ENCODE data around the gene UBFD1. TPM values are rescaled to one million over a fixed set of nuclear protein-coding genes. Genes with fewer than 3 reads are reported as not detected.
"Not testable (repeated sequence)": the region's sequence is repeated elsewhere in the genome, so short reads cannot be mapped to it uniquely, and the experiment has no call there.

UBFD1 gene
- total RNA-seq, 1 experiment from 2014 or later, result 125 TPM

DNA sequence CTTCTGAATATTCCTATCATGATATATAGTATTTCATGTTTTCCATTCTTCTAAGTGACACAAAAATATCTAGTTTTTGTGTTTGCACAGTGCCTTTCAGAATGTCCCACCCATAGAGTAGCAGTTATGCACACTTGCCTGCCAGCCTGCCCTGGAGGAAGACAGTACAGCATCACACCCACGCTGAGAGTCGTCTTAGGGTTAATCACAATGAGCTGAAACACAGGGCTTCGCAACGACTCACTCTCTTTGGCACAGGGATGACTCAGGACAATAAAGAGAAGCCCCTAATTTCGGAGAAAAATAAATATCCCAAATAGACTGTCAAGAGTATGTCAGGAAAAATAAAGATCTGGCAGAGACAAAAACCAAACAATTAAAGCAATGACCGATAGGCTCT is 50.2 kb downstream of the UBFD1 start:
- TF ChIP-seq, protein P1, sequence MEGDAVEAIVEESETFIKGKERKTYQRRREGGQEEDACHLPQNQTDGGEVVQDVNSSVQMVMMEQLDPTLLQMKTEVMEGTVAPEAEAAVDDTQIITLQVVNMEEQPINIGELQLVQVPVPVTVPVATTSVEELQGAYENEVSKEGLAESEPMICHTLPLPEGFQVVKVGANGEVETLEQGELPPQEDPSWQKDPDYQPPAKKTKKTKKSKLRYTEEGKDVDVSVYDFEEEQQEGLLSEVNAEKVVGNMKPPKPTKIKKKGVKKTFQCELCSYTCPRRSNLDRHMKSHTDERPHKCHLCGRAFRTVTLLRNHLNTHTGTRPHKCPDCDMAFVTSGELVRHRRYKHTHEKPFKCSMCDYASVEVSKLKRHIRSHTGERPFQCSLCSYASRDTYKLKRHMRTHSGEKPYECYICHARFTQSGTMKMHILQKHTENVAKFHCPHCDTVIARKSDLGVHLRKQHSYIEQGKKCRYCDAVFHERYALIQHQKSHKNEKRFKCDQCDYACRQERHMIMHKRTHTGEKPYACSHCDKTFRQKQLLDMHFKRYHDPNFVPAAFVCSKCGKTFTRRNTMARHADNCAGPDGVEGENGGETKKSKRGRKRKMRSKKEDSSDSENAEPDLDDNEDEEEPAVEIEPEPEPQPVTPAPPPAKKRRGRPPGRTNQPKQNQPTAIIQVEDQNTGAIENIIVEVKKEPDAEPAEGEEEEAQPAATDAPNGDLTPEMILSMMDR (IDR thresholded peaks at IDR 0.05; ENCODE audit: unreplicated experiment), result no peak
- no peak for DNase-seq
- H3K4me1 Mint-ChIP-seq (ENCODE audit: low read depth, unreplicated experiment), result no peaks in the 10 kb centered on the region
- no TSS peak for BruUV-seq (replicated peaks)
- H3K4me3 Mint-ChIP-seq (ENCODE audit: low read depth, unreplicated experiment), result no peak overlapping the region
- H3K27ac Mint-ChIP-seq (ENCODE audit: unreplicated experiment), result no peak overlapping the region
- H3K27me3 Mint-ChIP-seq (ENCODE audit: unreplicated experiment), result no peaks in the 10 kb centered on the region
- intact Hi-C loops (cut with micrococcal nuclease; ENCODE audit: unreplicated experiment), result no loop called here
- H3K36me3 Mint-ChIP-seq (ENCODE audit: insufficient read depth, unreplicated experiment), result peaks cover 24% of the 10 kb centered on the region
- CTCF ChIA-PET, result no interaction called here
- H3K9me3 Mint-ChIP-seq (ENCODE audit: low read depth, unreplicated experiment), result no peaks in the 10 kb centered on the region

DNA sequence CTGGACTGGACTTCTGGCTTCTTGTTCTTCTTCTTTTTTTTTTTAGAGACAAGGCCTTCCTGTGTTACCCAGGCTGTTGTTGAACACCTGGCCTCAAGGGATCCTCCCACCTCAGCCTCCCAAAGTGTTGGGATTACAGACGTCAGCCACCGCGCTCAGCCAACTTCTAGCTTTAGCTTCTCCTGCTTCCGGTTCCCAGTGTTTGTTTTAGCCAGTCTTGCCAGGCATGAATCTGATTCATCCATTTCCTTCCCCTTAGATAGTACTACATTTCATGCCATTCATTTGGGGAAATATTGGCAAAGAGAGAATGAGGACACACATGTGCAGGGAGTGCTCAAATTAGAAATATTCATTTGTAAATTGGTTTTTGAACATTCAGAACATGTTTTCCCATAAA is 50.7 kb downstream of the UBFD1 start:
- CTCF ChIA-PET, result no interaction called here
- H3K27ac Mint-ChIP-seq (ENCODE audit: unreplicated experiment), result no peak overlapping the region
- no peak for DNase-seq
- no peaks in the 10 kb centered on the region for H3K9me3 Mint-ChIP-seq (ENCODE audit: low read depth, unreplicated experiment)
- H3K36me3 Mint-ChIP-seq (ENCODE audit: insufficient read depth, unreplicated experiment), result peaks cover 26% of the 10 kb centered on the region
- intact Hi-C loops (cut with micrococcal nuclease; ENCODE audit: unreplicated experiment), result no loop called here
- no peak overlapping the region for H3K4me3 Mint-ChIP-seq (ENCODE audit: low read depth, unreplicated experiment)
- BruUV-seq (replicated peaks), result no TSS peak
- TF ChIP-seq, protein P1 (IDR thresholded peaks at IDR 0.05; ENCODE audit: unreplicated experiment), result no peak
- no peaks in the 10 kb centered on the region for H3K27me3 Mint-ChIP-seq (ENCODE audit: unreplicated experiment)
- H3K4me1 Mint-ChIP-seq (ENCODE audit: low read depth, unreplicated experiment), result no peaks in the 10 kb centered on the region

DNA sequence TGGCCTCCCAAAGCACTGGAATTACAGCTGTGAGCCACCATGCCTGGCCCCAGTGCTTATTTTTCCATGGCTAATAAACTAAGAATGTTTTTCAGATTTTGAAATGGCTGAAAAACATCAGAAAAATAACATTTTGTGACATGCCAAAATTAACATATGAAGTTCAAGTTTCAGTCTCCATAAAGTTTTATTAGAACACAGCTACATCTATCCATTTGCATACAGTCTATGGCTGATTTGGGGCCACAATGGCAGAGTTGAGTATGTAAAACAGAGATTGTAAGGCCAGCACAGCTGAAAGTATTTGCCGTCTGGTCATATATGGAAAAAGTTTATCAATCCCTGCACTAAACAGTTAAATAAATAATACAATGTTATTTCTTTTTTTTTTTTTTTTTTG is 52.4 kb downstream of the UBFD1 start:
- peaks cover 27% of the 10 kb centered on the region for H3K36me3 Mint-ChIP-seq (ENCODE audit: insufficient read depth, unreplicated experiment)

DNA sequence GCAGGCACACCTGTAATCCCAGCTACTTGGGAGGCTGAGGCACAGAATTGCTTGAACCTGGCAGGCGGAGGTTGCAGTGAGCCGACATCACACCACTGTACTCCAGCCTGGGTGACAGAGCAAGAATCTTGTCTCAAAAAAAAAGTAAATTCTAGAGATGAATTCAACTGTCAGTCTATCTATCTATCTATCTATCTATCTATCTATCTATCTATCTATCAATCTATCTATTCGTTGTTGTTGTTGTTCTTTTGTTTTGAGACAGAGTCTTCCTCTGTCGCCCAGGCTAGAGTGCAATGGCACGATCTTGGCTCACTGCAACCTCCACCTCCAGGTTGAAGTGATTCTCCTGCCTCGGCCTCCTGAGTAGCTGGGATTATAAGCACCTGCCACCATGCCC is 53.4 kb downstream of the UBFD1 start:
- H3K9me3 Mint-ChIP-seq (ENCODE audit: low read depth, unreplicated experiment); H3K4me1 Mint-ChIP-seq (ENCODE audit: low read depth, unreplicated experiment); H3K27ac Mint-ChIP-seq (ENCODE audit: unreplicated experiment); DNase-seq; H3K27me3 Mint-ChIP-seq (ENCODE audit: unreplicated experiment); intact Hi-C loops (cut with micrococcal nuclease; ENCODE audit: unreplicated experiment); CTCF ChIA-PET; BruUV-seq (replicated peaks); H3K4me3 Mint-ChIP-seq (ENCODE audit: low read depth, unreplicated experiment): not testable (repeated sequence)
- peaks cover 35% of the 10 kb centered on the region for H3K36me3 Mint-ChIP-seq (ENCODE audit: insufficient read depth, unreplicated experiment)

More for the DNA sequence above, 52.4 kb downstream of the UBFD1 start:
- H3K27me3 Mint-ChIP-seq (ENCODE audit: unreplicated experiment), result no peaks in the 10 kb centered on the region
- CTCF ChIA-PET, result interaction anchor here (0.6 kb wide), 1 partner anchor 39 kb away, joined by 6 read pairs; no protein-coding TSS in a partner anchor
- TF ChIP-seq, protein P1 (IDR thresholded peaks at IDR 0.05; ENCODE audit: unreplicated experiment), result no peak
- no peak overlapping the region for H3K27ac Mint-ChIP-seq (ENCODE audit: unreplicated experiment)
- intact Hi-C loops (cut with micrococcal nuclease; ENCODE audit: unreplicated experiment), result no loop called here
- DNase-seq, result no peak
- no peaks in the 10 kb centered on the region for H3K9me3 Mint-ChIP-seq (ENCODE audit: low read depth, unreplicated experiment)
- H3K4me3 Mint-ChIP-seq (ENCODE audit: low read depth, unreplicated experiment), result no peak overlapping the region
- no peaks in the 10 kb centered on the region for H3K4me1 Mint-ChIP-seq (ENCODE audit: low read depth, unreplicated experiment)
- BruUV-seq (replicated peaks), result no TSS peak

DNA sequence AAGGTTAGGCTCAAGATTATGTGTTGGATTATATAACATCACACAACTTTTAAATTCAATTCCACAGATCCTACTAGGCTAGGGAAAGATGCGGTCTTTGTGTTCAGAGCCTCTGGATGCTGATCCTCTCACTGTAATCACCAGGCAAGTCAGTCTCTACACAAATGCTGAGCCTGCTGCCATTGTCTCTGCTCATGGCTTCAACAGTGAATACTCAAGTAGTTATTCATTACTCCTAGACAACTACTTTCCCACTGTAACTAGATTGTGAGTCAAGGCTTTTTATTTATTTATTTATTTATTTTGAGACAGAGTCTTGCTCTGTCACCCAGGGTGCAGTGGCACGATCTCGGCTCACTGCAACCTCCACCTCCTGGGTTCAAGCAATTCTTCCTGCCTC is 54.4 kb downstream of the UBFD1 start:
- TF ChIP-seq, protein P1 (IDR thresholded peaks at IDR 0.05; ENCODE audit: unreplicated experiment), result no peak
- CTCF ChIA-PET, result interaction anchor here (0.7 kb wide), 1 partner anchor 256 kb away, joined by 4 read pairs; no protein-coding TSS in a partner anchor
- DNase-seq, result no peak
- no peak overlapping the region for H3K27ac Mint-ChIP-seq (ENCODE audit: unreplicated experiment)
- H3K9me3 Mint-ChIP-seq (ENCODE audit: low read depth, unreplicated experiment), result no peaks in the 10 kb centered on the region
- H3K4me3 Mint-ChIP-seq (ENCODE audit: low read depth, unreplicated experiment), result no peak overlapping the region
- no TSS peak for BruUV-seq (replicated peaks)
- no peaks in the 10 kb centered on the region for H3K27me3 Mint-ChIP-seq (ENCODE audit: unreplicated experiment)
- no peaks in the 10 kb centered on the region for H3K4me1 Mint-ChIP-seq (ENCODE audit: low read depth, unreplicated experiment)
- intact Hi-C loops (cut with micrococcal nuclease; ENCODE audit: unreplicated experiment), result no loop called here
- H3K36me3 Mint-ChIP-seq (ENCODE audit: insufficient read depth, unreplicated experiment), result peaks cover 36% of the 10 kb centered on the region
